Measurements from ENCODE around the gene RAB6B. TPM values are rescaled to one million over a fixed set of nuclear protein-coding genes. Genes with fewer than 3 reads are reported as not detected.

The RAB6B gene
- total and polyA plus RNA-seq, 2 donors (not counting 1 experiment from before 2014, with no cell fraction given), result 0.83 to 1.5 TPM

DNA sequence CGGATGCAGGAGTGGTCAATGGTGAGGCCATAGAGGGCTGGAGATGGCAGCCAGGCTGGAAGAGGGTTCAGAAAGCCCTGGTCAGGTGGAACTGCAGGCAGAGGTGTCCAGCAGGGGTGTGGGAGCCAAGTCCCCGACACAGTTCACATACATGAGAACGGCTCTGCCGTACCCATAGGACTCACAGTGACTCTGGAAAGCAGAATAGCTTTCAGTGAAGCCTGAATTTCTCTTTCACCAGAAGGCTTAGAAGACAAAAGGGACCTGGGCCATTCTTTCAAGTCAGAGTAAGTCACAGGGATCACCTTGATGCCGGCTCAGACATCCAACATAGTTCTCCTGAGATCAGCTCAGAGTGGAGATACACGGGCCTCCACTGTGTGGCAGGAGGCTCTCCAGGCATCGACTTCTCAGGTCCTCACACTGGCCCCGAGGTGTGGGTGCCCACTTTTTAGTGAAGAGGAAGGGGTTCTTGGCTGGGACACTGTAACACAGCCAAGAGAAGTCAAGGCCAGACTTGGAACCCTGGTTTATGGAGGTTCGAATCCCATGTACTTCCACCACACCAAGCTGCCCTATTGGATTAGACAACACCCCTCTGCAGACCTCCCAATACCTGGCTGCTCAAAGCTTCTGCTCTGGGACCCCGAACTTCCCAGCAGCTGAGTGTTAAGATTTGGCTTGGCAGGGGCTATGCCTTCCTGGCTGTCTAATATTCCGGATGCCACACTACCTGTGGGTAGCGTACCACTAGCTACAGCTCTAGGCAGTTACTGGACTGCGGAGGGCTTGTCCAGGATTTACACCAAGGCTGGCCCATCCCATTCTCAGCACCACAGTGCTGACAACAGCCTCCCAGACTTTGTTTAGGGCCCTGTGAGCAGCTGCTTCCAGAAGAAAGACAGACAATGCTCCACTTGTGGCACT is 40.4 kb upstream of the RAB6B start:
- H3K4me1 ChIP-seq (ENCODE audit: control insufficient read depth, extremely low read depth, insufficient read depth, low read length), result no peaks in the 10 kb centered on the region
- no peak for DNase-seq (ENCODE audit: low read depth in 2 of 2)
- no peak overlapping the region for H3K27ac ChIP-seq (ENCODE audit: insufficient read depth, low read length)
- peaks cover 3% of the 10 kb centered on the region for H3K27me3 ChIP-seq (ENCODE audit: control insufficient read depth, insufficient read depth, low read length)
- no peak overlapping the region for H2AFZ ChIP-seq (ENCODE audit: low read length)
- H3K36me3 ChIP-seq (ENCODE audit: control insufficient read depth, insufficient read depth, low read length), result no peaks in the 10 kb centered on the region
- H3K9ac ChIP-seq (ENCODE audit: insufficient read depth, low read length), result no peak overlapping the region
- no peaks in the 10 kb centered on the region for H3K9me3 ChIP-seq (ENCODE audit: control insufficient read depth, insufficient read depth, low read depth, low read length)
- no peak overlapping the region for H3K4me2 ChIP-seq (ENCODE audit: extremely low read depth, insufficient read depth, low read length)
- TF ChIP-seq CTCF (conservative IDR thresholded peaks at IDR 0.05 in 1 of 2, IDR thresholded peaks at IDR 0.05 in 1 of 2; ENCODE audit: low read depth in 1 of 2, low read length in 2 of 2) (no peak), EZH2 (IDR thresholded peaks at IDR 0.05; ENCODE audit: low read length, missing control alignments) (no peak)
- H4K20me1 ChIP-seq (ENCODE audit: control insufficient read depth, extremely low read depth, insufficient read depth, low read length), result no peaks in the 10 kb centered on the region
- no peak overlapping the region for H3K4me3 ChIP-seq (replicated peaks in 1 of 4; ENCODE audit: control extremely low read depth in 1 of 4, insufficient read depth in 1 of 4, low read depth in 3 of 4, low read length in 4 of 4)
- H3K79me2 ChIP-seq (ENCODE audit: control insufficient read depth, insufficient read depth, low read length), result no peaks in the 10 kb centered on the region

- TF ChIP-seq EZH2 (IDR thresholded peaks at IDR 0.05; ENCODE audit: low read length, missing control alignments), result no peak
- TF ChIP-seq CTCF (conservative IDR thresholded peaks at IDR 0.05 in 1 of 2, IDR thresholded peaks at IDR 0.05 in 1 of 2; ENCODE audit: low read depth in 1 of 2, low read length in 2 of 2), result no peak
- H4K20me1 ChIP-seq (ENCODE audit: control insufficient read depth, extremely low read depth, insufficient read depth, low read length), result no peaks in the 10 kb centered on the region
- H3K9ac ChIP-seq (ENCODE audit: insufficient read depth, low read length), result no peak overlapping the region
- peaks cover 3% of the 10 kb centered on the region for H3K27me3 ChIP-seq (ENCODE audit: control insufficient read depth, insufficient read depth, low read length)
- no peaks in the 10 kb centered on the region for H3K4me1 ChIP-seq (ENCODE audit: control insufficient read depth, extremely low read depth, insufficient read depth, low read length)
- no peak for DNase-seq (ENCODE audit: low read depth in 2 of 2)
- no peak overlapping the region for H3K4me2 ChIP-seq (ENCODE audit: extremely low read depth, insufficient read depth, low read length)
- no peak overlapping the region for H3K27ac ChIP-seq (ENCODE audit: insufficient read depth, low read length)
- H3K4me3 ChIP-seq (replicated peaks in 1 of 4; ENCODE audit: control extremely low read depth in 1 of 4, insufficient read depth in 1 of 4, low read depth in 3 of 4, low read length in 4 of 4), result no peak overlapping the region
- no peak overlapping the region for H2AFZ ChIP-seq (ENCODE audit: low read length)
- H3K79me2 ChIP-seq (ENCODE audit: control insufficient read depth, insufficient read depth, low read length), result no peaks in the 10 kb centered on the region
- no peaks in the 10 kb centered on the region for H3K36me3 ChIP-seq (ENCODE audit: control insufficient read depth, insufficient read depth, low read length)
- no peaks in the 10 kb centered on the region for H3K9me3 ChIP-seq (ENCODE audit: control insufficient read depth, insufficient read depth, low read depth, low read length)
Observed at GRCh38 chr3:133934996-133935842, 39.5 kb upstream of the RAB6B start.
